DOHH2 (cell line): ENCODE measurements around the gene MYDGF.

ENCODE experiments used
- H3F3A ChIP-seq: fragments of 200-600 bp; sonication (generic), shearing (Covaris generic); 2 replicates; pipeline ENCODE4 v1.6.0; 2016; ENCODE audit warnings: antibody characterized with exemption, mild to moderate bottlenecking; ENCODE audit not compliant: control insufficient read depth, insufficient read depth
- H3K27ac ChIP-seq: fragments of 200-600 bp; sonication (generic); 2 replicates; pipeline ENCODE4 v1.5.1; 2014; ENCODE audit warnings: low read depth, mild to moderate bottlenecking, low read length, moderate library complexity
- H3K27me3 ChIP-seq: fragments of 200-600 bp; sonication (generic); 2 replicates; pipeline ENCODE4 v1.6.1; 2014; ENCODE audit warnings: mild to moderate bottlenecking, low read length, mixed read lengths; ENCODE audit not compliant: control insufficient read depth
- H3K36me3 ChIP-seq: fragments of 200-600 bp; sonication (generic); 2 replicates; pipeline ENCODE4 v1.6.1; 2014; ENCODE audit warnings: mild to moderate bottlenecking, low read length, moderate library complexity, mixed read lengths; ENCODE audit not compliant: control insufficient read depth
- H3K4me1 ChIP-seq: fragments of 200-600 bp; sonication (generic); 2 replicates; pipeline ENCODE4 v1.6.1; 2014; ENCODE audit warnings: mild to moderate bottlenecking, low read length, mixed read lengths; ENCODE audit not compliant: control insufficient read depth
- H3K4me2 ChIP-seq: fragments of 200-600 bp; sonication (generic); 2 replicates; pipeline ENCODE4 v1.6.0; 2014; ENCODE audit warnings: mild to moderate bottlenecking, low read length, moderate library complexity
- H3K4me3 ChIP-seq: fragments of 200-600 bp; sonication (generic); 2 replicates; pipeline ENCODE4 v1.5.1; 2014; ENCODE audit warnings: mild to moderate bottlenecking, low read length, mixed read lengths
- H3K79me2 ChIP-seq: fragments of 200-600 bp; sonication (generic); 2 replicates; pipeline ENCODE4 v1.6.1; 2014; ENCODE audit warnings: mild to moderate bottlenecking, low read length, mixed read lengths; ENCODE audit not compliant: control insufficient read depth
- H3K9me2 ChIP-seq: fragments of 200-600 bp; sonication (generic); replicated peaks from 2 replicates; pipeline ENCODE4 v1.6.1; 2014; ENCODE audit warnings: mild to moderate bottlenecking, low read length, mixed read lengths; ENCODE audit not compliant: control insufficient read depth
- H3K9me3 ChIP-seq: fragments of 200-600 bp; sonication (generic); 2 replicates; pipeline ENCODE4 v1.6.1; 2014; ENCODE audit warnings: antibody characterized with exemption, low read length, mixed read lengths; ENCODE audit not compliant: control insufficient read depth, insufficient read depth
- H4K20me1 ChIP-seq: fragments of 200-600 bp; sonication (generic); 2 replicates; pipeline ENCODE4 v1.6.0; 2014; ENCODE audit warnings: low read depth, mild to moderate bottlenecking, antibody characterized with exemption, low read length, moderate library complexity; ENCODE audit not compliant: control insufficient read depth, insufficient read depth
- EZH2phosphoT487 ChIP-seq: fragments of 200-600 bp; sonication (generic); IDR thresholded peaks from 2 replicates; pipeline ENCODE4 v1.6.1; 2017; ENCODE audit warnings: borderline replicate concordance, mild to moderate bottlenecking, antibody characterized with exemption, low read length, moderate library complexity, mixed read lengths
- TF ChIP-seq, protein P1 (sequence below): fragments of 200-600 bp; sonication (generic); IDR thresholded peaks from one replicate; pipeline ENCODE4 v1.5.1; 2014; ENCODE audit warnings: antibody characterized with exemption, mild to moderate bottlenecking, low read depth, low read length; ENCODE audit not compliant: poor library complexity, severe bottlenecking

Gene MYDGF

DNA sequence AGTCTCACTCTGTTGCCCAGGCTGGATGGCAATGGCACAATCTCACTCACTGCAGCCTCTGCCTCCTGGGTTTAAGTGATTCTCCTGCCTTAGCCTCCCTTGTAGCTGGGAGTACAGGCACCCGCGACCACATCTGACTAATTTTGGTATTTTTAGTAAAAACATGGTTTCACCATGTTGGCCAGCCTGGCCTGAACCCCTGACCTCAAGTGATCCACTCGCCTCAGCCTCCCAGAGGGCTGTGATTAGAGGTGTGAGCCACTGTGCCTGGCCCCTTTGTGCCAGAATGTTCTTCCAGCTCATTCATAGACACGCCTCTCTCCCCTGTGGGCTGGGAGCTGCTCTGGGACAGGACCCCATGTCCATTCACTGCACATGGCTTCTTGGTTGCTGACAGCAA is 9.1 kb downstream of the MYDGF start:
- no peaks in the 10 kb centered on the region for H3K27me3 ChIP-seq
- H3F3A ChIP-seq: no peaks in the 10 kb centered on the region
- H3K79me2 ChIP-seq: no peaks in the 10 kb centered on the region
- no peak for TF ChIP-seq EZH2phosphoT487
- TF ChIP-seq, protein P1, sequence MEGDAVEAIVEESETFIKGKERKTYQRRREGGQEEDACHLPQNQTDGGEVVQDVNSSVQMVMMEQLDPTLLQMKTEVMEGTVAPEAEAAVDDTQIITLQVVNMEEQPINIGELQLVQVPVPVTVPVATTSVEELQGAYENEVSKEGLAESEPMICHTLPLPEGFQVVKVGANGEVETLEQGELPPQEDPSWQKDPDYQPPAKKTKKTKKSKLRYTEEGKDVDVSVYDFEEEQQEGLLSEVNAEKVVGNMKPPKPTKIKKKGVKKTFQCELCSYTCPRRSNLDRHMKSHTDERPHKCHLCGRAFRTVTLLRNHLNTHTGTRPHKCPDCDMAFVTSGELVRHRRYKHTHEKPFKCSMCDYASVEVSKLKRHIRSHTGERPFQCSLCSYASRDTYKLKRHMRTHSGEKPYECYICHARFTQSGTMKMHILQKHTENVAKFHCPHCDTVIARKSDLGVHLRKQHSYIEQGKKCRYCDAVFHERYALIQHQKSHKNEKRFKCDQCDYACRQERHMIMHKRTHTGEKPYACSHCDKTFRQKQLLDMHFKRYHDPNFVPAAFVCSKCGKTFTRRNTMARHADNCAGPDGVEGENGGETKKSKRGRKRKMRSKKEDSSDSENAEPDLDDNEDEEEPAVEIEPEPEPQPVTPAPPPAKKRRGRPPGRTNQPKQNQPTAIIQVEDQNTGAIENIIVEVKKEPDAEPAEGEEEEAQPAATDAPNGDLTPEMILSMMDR: no peak
- no peaks in the 10 kb centered on the region for H3K4me1 ChIP-seq
- no peaks in the 10 kb centered on the region for H3K9me3 ChIP-seq
- H3K27ac ChIP-seq: no peak overlapping the region
- peaks cover 52% of the 10 kb centered on the region for H3K36me3 ChIP-seq
- no peak overlapping the region for H3K4me3 ChIP-seq
- no peaks in the 10 kb centered on the region for H3K9me2 ChIP-seq
- H3K4me2 ChIP-seq: no peak overlapping the region
- H4K20me1 ChIP-seq: no peaks in the 10 kb centered on the region

DNA sequence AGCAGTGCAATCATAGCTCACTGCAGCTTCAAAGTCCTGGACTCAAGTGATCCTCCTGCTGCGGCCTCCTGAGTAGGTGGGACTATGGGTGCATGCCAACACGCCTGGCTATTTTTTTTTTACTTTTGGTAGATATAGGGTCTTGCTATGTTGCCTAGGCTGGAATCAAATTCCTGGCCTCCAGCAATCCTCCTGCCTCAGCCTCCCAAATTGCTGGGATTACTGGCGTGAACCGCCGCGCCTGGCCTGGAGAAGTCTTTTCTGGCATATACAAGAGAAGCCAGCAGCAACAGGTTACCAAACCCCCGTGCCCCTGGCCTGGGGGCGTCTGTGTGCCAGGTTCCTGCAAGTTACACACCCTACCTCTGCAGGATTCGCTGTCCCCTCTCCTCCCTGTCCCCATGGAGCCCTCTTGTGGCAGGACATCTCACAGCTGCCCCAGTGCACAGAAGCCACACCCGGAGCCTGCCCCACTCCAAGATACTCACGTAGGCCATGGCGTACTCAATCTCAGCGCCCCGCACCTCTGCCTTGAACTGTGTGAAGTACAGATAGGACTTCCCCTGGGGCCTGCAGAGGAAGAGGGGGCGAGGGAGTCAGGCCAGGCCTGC is 9.9 kb downstream of the MYDGF start:
- no peak overlapping the region for H3K4me3 ChIP-seq
- H3K79me2 ChIP-seq: no peaks in the 10 kb centered on the region
- H3K27me3 ChIP-seq: no peaks in the 10 kb centered on the region
- no peaks in the 10 kb centered on the region for H3K9me2 ChIP-seq
- H3K36me3 ChIP-seq: peaks cover 49% of the 10 kb centered on the region
- H3K4me1 ChIP-seq: no peaks in the 10 kb centered on the region
- H3K9me3 ChIP-seq: no peaks in the 10 kb centered on the region
- H3F3A ChIP-seq: no peaks in the 10 kb centered on the region
- no peak overlapping the region for H3K4me2 ChIP-seq
- no peak overlapping the region for H3K27ac ChIP-seq
- TF ChIP-seq EZH2phosphoT487: no peak
- TF ChIP-seq, protein P1: peak; percentile 50
- no peaks in the 10 kb centered on the region for H4K20me1 ChIP-seq

DNA sequence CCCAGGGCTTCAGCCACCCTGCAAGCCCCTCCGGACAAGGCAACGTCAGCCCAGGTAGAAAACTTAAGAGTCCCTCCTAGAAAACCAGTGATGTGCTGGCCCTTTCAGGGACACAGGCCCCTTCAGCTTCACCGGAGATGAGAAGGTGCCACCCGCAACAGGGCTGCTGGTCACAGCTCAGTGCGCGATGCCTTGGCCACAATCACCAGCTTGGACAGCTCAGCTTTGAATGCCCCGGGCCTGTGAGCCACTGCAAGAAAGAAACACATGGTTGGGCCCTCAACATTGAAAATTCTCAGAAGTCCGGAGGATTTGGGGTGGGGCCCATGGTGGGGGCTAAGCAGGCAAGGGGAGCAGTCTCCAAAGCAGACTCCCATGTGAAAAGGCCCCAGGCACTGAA is 12.3 kb downstream of the MYDGF start:
- no peak overlapping the region for H3K27ac ChIP-seq
- TF ChIP-seq, protein P1: no peak
- TF ChIP-seq EZH2phosphoT487: no peak
- no peaks in the 10 kb centered on the region for H3K27me3 ChIP-seq
- no peaks in the 10 kb centered on the region for H3K9me3 ChIP-seq
- H3K36me3 ChIP-seq: peaks cover 39% of the 10 kb centered on the region
- no peaks in the 10 kb centered on the region for H4K20me1 ChIP-seq
- H3F3A ChIP-seq: peaks cover 3% of the 10 kb centered on the region; the same call in 1 of the 2 replicates
- H3K79me2 ChIP-seq: no peaks in the 10 kb centered on the region
- H3K9me2 ChIP-seq: no peaks in the 10 kb centered on the region
- no peak overlapping the region for H3K4me3 ChIP-seq
- peaks cover 8% of the 10 kb centered on the region for H3K4me1 ChIP-seq
- no peak overlapping the region for H3K4me2 ChIP-seq
